Stimulated activated CD4-positive, alpha-beta T cell treated with anti-CD3 and anti-CD28 coated beads, Interleukin-1b, Interleukin-23, amount 100 ng/mL, for 24 hours (primary cell): Measurements from ENCODE around the gene PNPLA2.

Experiments
- DNase-seq, 4 experiments: peaks; one replicate each; pipeline ENCODE4 v3.0.0-alpha.2; 2020; ENCODE audit warnings: low read depth in 4 of 4, low spot score in 1 of 4

Gene PNPLA2

GRCh38 chr11:815675-816432 is 2.9 kb upstream of the PNPLA2 start:
- DNase-seq: no peak

GRCh38 chr11:816433-816779 is 2.3 kb upstream of the PNPLA2 start:
- no peak for DNase-seq

- DNase-seq: peak; percentile 84 to 91 (median 87)
These were observed 616 bp downstream of the PNPLA2 start for GRCh38 chr11:819129-819931.

- peak; percentile 78 to 94 (median 82) for DNase-seq
These were observed 1.4 kb downstream of the PNPLA2 start for GRCh38 chr11:819943-820649.

- no peak for DNase-seq
These were observed 2.2 kb downstream of the PNPLA2 start for GRCh38 chr11:820655-821511.

- DNase-seq: no peak
These were observed 3.0 kb downstream of the PNPLA2 start for GRCh38 chr11:821512-822371.

GRCh38 chr11:823441-824291 is 5.0 kb downstream of the PNPLA2 start:
- no peak for DNase-seq

- no peak for DNase-seq
These were observed 5.7 kb downstream of the PNPLA2 start for GRCh38 chr11:824292-824880.

GRCh38 chr11:824942-825341 is 6.2 kb downstream of the PNPLA2 start:
- no peak for DNase-seq

GRCh38 chr11:825366-826226 is 6.9 kb downstream of the PNPLA2 start:
- no peak for DNase-seq

GRCh38 chr11:826227-826621 is 7.5 kb downstream of the PNPLA2 start:
- DNase-seq: no peak

GRCh38 chr11:826836-827145 is 8.1 kb downstream of the PNPLA2 start:
- no peak for DNase-seq

GRCh38 chr11:827146-827896 is 8.6 kb downstream of the PNPLA2 start:
- DNase-seq: no peak

GRCh38 chr11:827897-828192 is 9.1 kb downstream of the PNPLA2 start, which contains the start of gene CRACR2B:
Gene CRACR2B (plus strand): TSS chr11:827919. CDS start chr11:828608, 689 bp downstream.
- DNase-seq: no peak

- DNase-seq: no peak
These were observed 9.9 kb downstream of the PNPLA2 start for GRCh38 chr11:828506-829175.

- DNase-seq: no peak
These were observed 10.6 kb downstream of the PNPLA2 start for GRCh38 chr11:829176-829846.
